ENCODE data around the gene TNF. TPM values are rescaled to one million over a fixed set of nuclear protein-coding genes. Genes with fewer than 3 reads are reported as not detected.

The TNF gene
- total RNA-seq, 1 donor from 2014 or later, result 0.47 TPM

DNA sequence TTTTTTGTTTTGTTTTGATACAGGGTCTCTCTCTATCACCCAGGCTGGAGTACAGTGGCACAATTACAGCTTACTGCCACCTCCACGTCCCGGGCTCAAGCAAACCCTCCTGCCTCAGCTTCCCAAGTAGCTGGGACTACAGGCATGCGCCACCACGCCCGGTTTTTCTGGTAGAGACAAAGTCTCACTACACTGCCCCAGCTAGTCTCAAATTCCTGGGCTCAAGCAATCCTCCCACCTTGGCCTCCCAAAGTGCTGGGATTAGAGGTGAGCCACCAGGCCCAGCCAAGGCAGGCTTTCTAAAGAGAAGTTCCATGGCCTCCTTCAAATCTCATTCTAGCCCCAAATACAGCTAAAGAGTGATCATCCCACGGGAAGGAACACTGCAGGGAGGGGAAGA, 41.4 kb upstream of the TNF start:
- TF ChIP-seq, protein P1, sequence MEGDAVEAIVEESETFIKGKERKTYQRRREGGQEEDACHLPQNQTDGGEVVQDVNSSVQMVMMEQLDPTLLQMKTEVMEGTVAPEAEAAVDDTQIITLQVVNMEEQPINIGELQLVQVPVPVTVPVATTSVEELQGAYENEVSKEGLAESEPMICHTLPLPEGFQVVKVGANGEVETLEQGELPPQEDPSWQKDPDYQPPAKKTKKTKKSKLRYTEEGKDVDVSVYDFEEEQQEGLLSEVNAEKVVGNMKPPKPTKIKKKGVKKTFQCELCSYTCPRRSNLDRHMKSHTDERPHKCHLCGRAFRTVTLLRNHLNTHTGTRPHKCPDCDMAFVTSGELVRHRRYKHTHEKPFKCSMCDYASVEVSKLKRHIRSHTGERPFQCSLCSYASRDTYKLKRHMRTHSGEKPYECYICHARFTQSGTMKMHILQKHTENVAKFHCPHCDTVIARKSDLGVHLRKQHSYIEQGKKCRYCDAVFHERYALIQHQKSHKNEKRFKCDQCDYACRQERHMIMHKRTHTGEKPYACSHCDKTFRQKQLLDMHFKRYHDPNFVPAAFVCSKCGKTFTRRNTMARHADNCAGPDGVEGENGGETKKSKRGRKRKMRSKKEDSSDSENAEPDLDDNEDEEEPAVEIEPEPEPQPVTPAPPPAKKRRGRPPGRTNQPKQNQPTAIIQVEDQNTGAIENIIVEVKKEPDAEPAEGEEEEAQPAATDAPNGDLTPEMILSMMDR (IDR thresholded peaks at IDR 0.05; ENCODE audit: borderline replicate concordance), result no peak

DNA sequence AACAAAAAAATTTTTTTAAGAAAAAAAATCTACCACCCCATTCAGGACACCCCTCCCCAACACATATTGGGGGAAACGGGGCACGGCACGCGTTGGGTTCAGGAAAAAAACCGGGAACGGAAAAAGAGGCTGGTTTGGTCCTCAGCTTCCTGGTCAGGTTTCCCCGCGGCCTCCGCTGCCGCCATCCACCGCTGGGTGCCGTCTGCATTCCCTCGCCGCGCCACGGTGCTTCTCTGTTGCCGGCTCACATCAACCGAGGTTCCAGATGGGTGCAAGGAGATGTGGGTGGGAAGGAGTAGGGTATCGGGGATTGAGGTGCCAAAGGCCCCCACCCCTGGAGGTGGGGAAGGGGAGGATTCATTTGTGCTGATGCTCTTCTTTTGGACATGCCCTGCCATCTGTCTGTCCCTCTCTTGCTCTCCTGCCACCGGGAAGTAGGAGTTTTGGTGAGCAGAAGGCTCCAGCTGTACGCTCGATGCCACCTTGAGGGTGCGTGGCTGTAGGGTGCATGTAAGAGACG, 40.8 kb upstream of the TNF start:
- intact Hi-C loops (cut with micrococcal nuclease), result no loop called here
- TF ChIP-seq, protein P1 (IDR thresholded peaks at IDR 0.05; ENCODE audit: borderline replicate concordance), result no peak
- DNase-seq, result no peak
- H3K9me3 ChIP-seq (replicated peaks), result no peaks in the 10 kb centered on the region
- no peak overlapping the region for H3K4me3 ChIP-seq
- H3K27ac ChIP-seq (replicated peaks), result no peak overlapping the region
- H3K27me3 ChIP-seq (ENCODE audit: low read depth), result no peaks in the 10 kb centered on the region
- peaks cover 62% of the 10 kb centered on the region for H3K4me1 ChIP-seq
- H3K36me3 ChIP-seq, result peaks cover 100% of the 10 kb centered on the region

More for the DNA sequence above, 41.4 kb upstream of the TNF start:
- Histone ChIP-seq H3K27me3 (ENCODE audit: low read depth) (no peaks in the 10 kb centered on the region), H3K36me3 (peaks cover 97% of the 10 kb centered on the region), H3K4me3 (no peak overlapping the region), H3K9me3 (replicated peaks) (no peaks in the 10 kb centered on the region), H3K4me1 (peaks cover 59% of the 10 kb centered on the region), H3K27ac (replicated peaks) (no peak overlapping the region)
- DNase-seq, result no peak
- intact Hi-C loops (cut with micrococcal nuclease), result no loop called here

GRCh38 chr6:31535538-31536324, 39.6 kb upstream of the TNF start:
- Histone ChIP-seq H3K9me3 (replicated peaks) (no peaks in the 10 kb centered on the region), H3K4me1 (peaks cover 71% of the 10 kb centered on the region), H3K36me3 (peaks cover 97% of the 10 kb centered on the region), H3K4me3 (no peak overlapping the region), H3K27ac (replicated peaks) (no peak overlapping the region), H3K27me3 (ENCODE audit: low read depth) (no peaks in the 10 kb centered on the region)
- TF ChIP-seq, protein P1 (IDR thresholded peaks at IDR 0.05; ENCODE audit: borderline replicate concordance), result no peak
- intact Hi-C loops (cut with micrococcal nuclease), result no loop called here
- DNase-seq, result no peak

- intact Hi-C loops (cut with micrococcal nuclease), result no loop called here
- TF ChIP-seq, protein P1 (IDR thresholded peaks at IDR 0.05; ENCODE audit: borderline replicate concordance), result no peak
- H3K4me3 ChIP-seq, result peak overlapping the region; percentile 83
- no peak for DNase-seq
- H3K27me3 ChIP-seq (ENCODE audit: low read depth), result no peaks in the 10 kb centered on the region
- H3K27ac ChIP-seq (replicated peaks), result peak overlapping the region; percentile 92
- peaks cover 72% of the 10 kb centered on the region for H3K4me1 ChIP-seq
- H3K36me3 ChIP-seq, result peaks cover 65% of the 10 kb centered on the region
- no peaks in the 10 kb centered on the region for H3K9me3 ChIP-seq (replicated peaks)
Observed at GRCh38 chr6:31538805-31539400, 36.5 kb upstream of the TNF start.

- H3K27me3 ChIP-seq (ENCODE audit: low read depth), result no peaks in the 10 kb centered on the region
- H3K4me1 ChIP-seq, result peaks cover 70% of the 10 kb centered on the region
- H3K4me3 ChIP-seq, result peak overlapping the region; percentile 83
- intact Hi-C loops (cut with micrococcal nuclease), result no loop called here
- DNase-seq, result no peak
- H3K9me3 ChIP-seq (replicated peaks), result no peaks in the 10 kb centered on the region
- peaks cover 47% of the 10 kb centered on the region for H3K36me3 ChIP-seq
- TF ChIP-seq, protein P1 (IDR thresholded peaks at IDR 0.05; ENCODE audit: borderline replicate concordance), result no peak
- H3K27ac ChIP-seq (replicated peaks), result peak overlapping the region; percentile 92
Observed at GRCh38 chr6:31540640-31541039, 34.7 kb upstream of the TNF start.

All from left ventricle myocardium inferior (tissue), 1 donor.